A549 (cell line): Measurements from ENCODE around the gene GAN.

Experiments used
- CTCF ChIP-seq: fragments of >200 bp; sonication (Bioruptor Twin); formaldehyde crosslinking; IDR thresholded peaks from 3 replicates; pipeline ENCODE4 v1.5.1; 2016
- ELK1 ChIP-seq: fragments of 150-350 bp; IDR thresholded peaks from 2 replicates; pipeline ENCODE4 v1.6.1; 2014; ENCODE audit warnings: low read depth, mild to moderate bottlenecking, low read length
- EP300 ChIP-seq, 2 experiments: fragments of >200 bp; sonication (Bioruptor Twin); formaldehyde crosslinking; IDR thresholded peaks; 2 replicates in 1 of 2; 3 replicates in 1 of 2; pipeline ENCODE4 v1.6.1; 2016 to 2017
- POLR2A ChIP-seq: IDR thresholded peaks from 2 replicates; pipeline ENCODE4 v1.6.1; 2012; ENCODE audit warnings: mild to moderate bottlenecking, low read length
- RAD21 ChIP-seq, 2 experiments: fragments of >200 bp in 1 of 2; sonication (Bioruptor Twin) in 1 of 2; formaldehyde crosslinking in 1 of 2; IDR thresholded peaks in 1 of 2; conservative IDR thresholded peaks in 1 of 2; 2 replicates in 1 of 2; 3 replicates in 1 of 2; pipeline ENCODE4 v1.6.1; 2012 to 2018; ENCODE audit warnings: inconsistent platforms in 1 of 2
- RCOR1 ChIP-seq: fragments of 150-350 bp; IDR thresholded peaks from 2 replicates; pipeline ENCODE4 v1.6.1; 2014; ENCODE audit warnings: antibody characterized with exemption, low read length, low read depth
- REST ChIP-seq: fragments of 200-600 bp; sonication (generic); IDR thresholded peaks from 2 replicates; pipeline ENCODE4 v1.6.1; 2016; ENCODE audit warnings: antibody characterized with exemption, mild to moderate bottlenecking, moderate library complexity

- TF ChIP-seq EP300 (IDR thresholded peaks at IDR 0.05) (no peak), CTCF (no peak), ELK1 (no peak), POLR2A (no peak), RAD21 (conservative IDR thresholded peaks at IDR 0.05 in 1 of 2, IDR thresholded peaks at IDR 0.05 in 1 of 2) (no peak), RCOR1 (no peak), REST (no peak)
Observed at GRCh38 chr16:81318711-81319110, 3.9 kb downstream of the GAN start.
